ENCODE measurements around the gene APOM.

The APOM gene

GRCh38 chr6:31631681-31632278 lies 23.9 kb upstream of the APOM start:
- DNase-seq = no peak

- DNase-seq = no peak
Observed at GRCh38 chr6:31632279-31632946, 23.3 kb upstream of the APOM start.

GRCh38 chr6:31633447-31633846 lies 22.2 kb upstream of the APOM start:
- no peak for DNase-seq

GRCh38 chr6:31634131-31634530 lies 21.6 kb upstream of the APOM start:
- DNase-seq = no peak

- DNase-seq = no peak
Observed at GRCh38 chr6:31634969-31635575, 20.6 kb upstream of the APOM start.

GRCh38 chr6:31636698-31637596 lies 18.7 kb upstream of the APOM start:
- no peak for DNase-seq

GRCh38 chr6:31639043-31639442 lies 16.7 kb upstream of the APOM start:
- no peak for DNase-seq

- DNase-seq = no peak
Observed at GRCh38 chr6:31639449-31639861, 16.2 kb upstream of the APOM start.

GRCh38 chr6:31640612-31641011 lies 15.1 kb upstream of the APOM start:
- no peak for DNase-seq

GRCh38 chr6:31641370-31641769 lies 14.3 kb upstream of the APOM start:
- no peak for DNase-seq

GRCh38 chr6:31642798-31643570 lies 12.7 kb upstream of the APOM start:
- no peak for DNase-seq

- no peak for DNase-seq
Observed at GRCh38 chr6:31643818-31644454, 11.8 kb upstream of the APOM start.

GRCh38 chr6:31645325-31645724 lies 10.4 kb upstream of the APOM start:
- no peak for DNase-seq

GRCh38 chr6:31651602-31652191 lies 4.0 kb upstream of the APOM start:
- no peak for DNase-seq

- DNase-seq = no peak
Observed at GRCh38 chr6:31652925-31653724, 2.6 kb upstream of the APOM start.

- DNase-seq = no peak
Observed at GRCh38 chr6:31654574-31655348, 933 bp upstream of the APOM start.

- no peak for DNase-seq
Observed at GRCh38 chr6:31657406-31658157, 1.9 kb downstream of the APOM start.

- no peak for DNase-seq
Observed at GRCh38 chr6:31658158-31658688, 2.5 kb downstream of the APOM start.

Measured in activated CD4-positive, CD25-positive, alpha-beta regulatory T cell treated with anti-CD3 and anti-CD28 coated beads, Interleukin-2, amount 50 U/mL, for 72 hours (primary cell).